NCI-H128 (cell line): Measurements from ENCODE around the gene PSMD1.

Experiments
- DNase-seq: peaks from one replicate; lab custom pipeline; 2025; ENCODE audit not compliant: unreplicated experiment; lab: John Stamatoyannopoulos, UW

PSMD1 gene

DNA sequence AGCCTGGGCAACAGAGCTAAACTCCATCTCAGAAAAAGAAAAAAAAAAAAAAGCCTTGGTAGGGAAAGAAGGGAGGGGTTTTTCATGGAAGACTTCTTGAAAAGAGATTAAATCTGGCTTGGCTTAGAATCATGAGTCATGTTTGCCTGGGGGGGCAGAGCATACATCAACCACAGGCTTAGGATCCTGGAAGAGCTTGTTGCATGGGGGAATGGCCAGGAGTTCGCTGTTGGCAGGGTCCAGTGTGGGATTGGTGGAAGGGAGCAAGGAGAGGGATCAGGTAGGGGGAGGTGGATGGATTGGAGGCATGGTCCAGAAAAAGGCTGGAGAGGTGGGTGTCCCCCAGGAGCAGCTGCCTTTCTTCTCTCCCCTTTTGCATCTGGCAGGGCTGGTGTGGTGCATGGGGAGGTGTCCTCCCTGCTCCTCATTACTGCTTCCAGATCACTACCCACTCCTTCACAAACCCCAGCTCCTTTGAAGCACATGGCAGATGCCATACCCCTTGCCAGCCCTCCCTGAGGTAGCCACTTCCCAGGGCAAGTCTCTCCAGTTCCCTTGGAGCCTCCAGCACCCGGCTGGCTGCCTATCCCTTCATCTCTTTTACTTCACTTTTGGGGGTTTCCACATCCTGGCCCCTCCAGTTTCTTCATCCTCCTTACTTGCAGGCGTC, 144.3 kb downstream of the PSMD1 start:
- DNase-seq: no peak

DNA sequence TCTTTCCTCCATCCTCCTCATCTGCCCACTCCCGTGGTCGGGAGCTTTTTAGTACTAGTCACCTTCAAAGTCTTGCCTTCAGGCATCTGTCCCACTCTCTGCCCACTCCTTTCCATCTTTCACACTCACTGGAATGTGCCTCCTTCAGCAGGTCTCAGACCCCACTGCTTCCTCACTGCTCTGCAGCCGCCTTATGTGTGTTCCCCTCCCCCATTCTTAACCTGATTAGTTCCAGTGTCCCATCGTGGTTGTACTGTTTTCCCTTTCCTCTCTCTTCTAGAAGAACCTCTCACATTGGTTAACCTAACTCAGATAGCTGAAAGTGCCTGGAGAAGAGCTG, 144.8 kb downstream of the PSMD1 start:
- no peak for DNase-seq

DNA sequence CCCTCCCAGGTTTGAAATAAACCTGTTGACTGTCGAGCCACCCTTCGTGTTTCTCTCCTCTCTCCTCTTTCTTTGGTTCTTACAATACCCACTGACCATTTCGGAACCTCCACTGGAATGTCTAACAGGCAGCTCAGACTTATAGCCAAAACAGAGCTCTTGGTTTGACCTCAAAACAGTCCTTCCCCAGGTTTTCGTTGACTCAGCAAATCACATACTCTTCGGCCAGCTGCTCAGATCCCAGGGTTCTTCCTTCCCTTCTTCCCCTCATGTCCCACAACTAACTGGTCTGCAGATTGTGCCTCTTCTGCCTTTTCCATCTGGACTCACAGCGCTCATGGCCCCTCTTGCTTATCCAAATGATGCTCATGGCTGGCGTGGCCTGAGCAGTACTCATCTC, 146.4 kb downstream of the PSMD1 start:
- no peak for DNase-seq

DNA sequence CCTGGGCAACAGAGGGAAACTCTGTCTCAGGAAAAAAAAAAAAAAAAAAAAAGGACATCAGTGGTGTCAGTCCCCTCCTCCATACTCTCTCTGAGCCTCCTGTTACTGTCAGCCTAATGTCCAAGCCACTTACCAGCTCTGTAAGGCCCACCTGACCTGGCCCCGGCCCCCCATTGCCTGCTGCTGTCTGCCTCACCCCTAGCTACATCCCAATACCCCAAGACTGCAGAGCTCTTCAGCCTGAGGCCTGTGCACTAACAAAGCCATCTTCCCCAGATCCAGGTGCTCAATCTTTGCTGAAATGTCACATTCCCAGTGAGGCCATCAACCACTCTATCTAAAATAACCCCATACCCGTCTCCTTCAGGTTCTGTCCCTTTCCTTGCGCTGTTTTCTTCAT, 147.5 kb downstream of the PSMD1 start:
- no peak for DNase-seq

DNA sequence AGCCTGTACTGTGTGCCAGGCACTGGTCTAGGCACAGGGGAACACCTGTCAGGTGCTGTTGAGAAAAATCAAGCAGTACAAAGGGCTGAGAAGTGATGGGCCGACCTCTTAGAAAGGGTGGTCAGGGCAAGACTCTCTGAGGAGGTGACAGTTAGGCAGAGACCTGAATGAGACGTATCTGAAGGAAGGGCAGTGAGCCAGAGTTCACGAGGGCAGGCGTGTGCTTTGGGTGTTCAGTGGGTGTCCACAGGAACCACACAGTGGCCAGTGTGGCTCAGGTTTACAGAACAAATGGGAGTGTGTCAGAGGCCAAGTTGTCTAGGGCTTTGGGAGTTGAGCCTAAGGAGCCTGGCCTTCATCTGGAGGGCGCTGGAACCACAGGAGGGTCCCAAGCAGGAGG, 147.9 kb downstream of the PSMD1 start:
- DNase-seq: no peak

DNA sequence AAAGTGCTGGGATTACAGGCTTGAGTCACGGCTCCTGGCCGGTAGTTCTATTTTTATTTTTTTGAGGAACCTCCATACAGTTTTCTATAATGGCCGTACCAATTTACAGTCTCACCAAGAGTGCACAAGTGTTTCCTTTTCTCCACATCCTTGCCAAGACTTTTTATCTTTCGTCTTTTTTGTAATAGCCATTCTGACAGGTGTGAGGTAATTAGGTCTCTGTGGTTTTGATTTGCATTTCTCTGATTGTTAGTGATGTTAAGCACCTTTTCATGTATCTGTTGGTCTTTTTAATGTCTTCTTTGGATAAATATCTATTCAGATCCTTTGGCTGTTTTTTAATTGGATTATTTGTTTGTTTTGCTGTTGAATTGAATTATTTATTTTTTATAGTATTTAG, 151.1 kb downstream of the PSMD1 start:
- no peak for DNase-seq

DNA sequence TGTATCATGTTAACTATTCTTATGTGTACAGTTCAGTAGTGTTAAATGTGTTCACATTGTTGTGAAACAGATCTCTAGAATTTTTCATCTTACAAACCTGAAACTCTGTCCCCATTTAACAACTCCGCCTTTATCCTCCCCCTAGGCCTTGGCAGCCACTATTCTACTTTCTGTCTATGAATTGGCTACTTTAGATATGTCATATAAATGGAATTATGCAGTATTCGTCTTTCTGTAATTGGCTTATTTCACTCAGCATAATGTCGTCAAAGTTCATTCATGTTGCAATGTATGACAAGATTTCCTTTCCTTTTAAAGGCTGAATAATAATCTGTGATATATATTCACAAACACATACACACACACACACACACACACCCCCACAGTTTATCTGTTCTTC, 154.1 kb downstream of the PSMD1 start:
- DNase-seq: no peak

DNA sequence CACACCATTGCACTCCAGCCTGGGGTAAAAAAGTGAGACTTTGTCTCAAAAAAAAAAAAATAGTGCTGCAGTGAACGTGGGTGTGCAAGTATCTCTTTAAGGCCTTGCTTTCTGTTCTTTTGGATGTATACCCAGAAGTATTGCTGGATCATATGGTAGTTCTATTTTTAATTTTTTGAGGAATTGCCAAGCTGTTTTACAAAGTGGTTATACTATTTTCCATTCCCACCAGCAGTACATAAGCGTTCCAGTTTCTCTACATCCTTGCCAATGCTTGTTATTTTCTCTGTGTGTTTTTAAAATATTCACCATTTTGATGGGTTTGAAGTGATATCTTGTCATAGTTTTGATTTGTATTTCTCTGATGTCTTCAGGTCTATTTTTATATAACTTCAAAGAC, 154.8 kb downstream of the PSMD1 start:
- no peak for DNase-seq

DNA sequence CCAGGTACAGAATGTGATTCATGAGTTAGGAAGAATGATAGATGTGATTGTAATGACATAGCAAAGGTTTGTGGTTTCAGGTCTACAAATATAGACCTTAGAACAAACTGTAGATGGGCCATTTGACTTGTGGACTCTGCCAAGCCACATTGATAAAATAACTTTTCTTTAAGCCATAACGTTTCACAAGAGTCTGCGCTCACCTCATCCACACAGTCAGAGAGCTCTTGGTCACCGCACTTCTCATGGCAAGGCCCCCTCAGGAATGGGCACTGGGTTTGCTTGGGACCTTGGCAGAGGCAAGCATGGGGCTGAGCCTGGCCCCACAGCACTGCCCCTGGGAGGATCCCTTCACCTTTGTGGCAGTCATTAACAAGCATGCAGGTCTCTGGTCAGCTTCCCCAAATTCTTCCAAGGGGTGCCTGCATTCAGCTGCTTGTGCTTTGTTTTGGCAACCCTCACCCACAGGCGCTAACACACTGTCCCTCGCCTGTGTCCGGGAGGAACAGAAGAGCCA, 155.7 kb downstream of the PSMD1 start:
- no peak for DNase-seq

DNA sequence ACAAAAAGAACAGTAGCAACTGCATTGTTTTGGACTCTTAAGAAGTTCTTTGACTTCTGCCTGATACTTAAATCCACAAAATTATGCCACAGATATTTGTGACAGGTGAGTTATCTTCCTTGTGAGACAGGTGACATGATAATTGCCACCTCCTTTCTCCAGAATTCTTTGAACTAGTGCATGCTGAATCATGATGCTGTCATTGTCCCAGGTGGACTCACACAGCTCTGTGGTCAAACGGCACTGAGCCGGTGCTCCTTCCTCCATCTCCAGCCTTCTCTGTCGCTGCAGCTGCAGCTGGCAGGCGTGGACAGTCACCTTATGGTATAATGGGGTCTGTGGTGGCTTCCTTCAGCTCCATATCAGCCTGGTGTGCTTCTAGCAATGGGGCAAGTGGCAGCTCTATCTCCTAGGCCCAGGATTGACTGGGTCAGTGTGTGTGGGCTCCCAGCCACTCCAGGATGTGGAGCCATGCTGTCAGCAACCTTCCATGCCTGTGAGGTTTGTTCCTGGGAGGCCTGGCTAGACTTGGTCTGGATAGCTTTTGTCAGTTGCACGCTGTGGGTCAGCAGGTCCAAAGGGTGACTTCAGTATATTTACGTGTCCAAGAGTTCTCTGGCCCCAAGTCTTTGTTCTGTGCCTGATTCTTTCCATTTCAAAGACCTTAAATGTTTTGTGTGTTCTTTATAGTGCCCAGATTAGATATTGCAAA, 157.4 kb downstream of the PSMD1 start:
- DNase-seq: no peak

DNA sequence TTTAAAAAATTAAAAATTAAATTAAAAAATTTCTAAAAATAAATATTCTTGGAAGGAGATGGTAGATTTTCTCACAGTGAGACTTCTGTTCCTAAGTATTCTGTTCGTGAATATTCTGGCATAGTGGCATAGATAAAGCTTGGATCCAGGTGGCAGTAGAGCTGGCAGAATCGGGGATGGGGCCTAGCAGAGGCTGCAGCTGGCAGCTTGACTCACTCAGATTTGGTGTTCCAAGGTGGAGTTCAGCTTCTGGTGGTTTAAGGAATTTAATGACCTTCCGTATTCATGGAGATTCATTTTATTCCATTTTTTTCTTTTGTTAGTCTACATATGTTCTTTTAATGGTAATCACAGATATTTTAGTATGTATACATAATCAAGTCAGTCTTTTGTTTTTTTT, 161.7 kb downstream of the PSMD1 start:
- DNase-seq: no peak

DNA sequence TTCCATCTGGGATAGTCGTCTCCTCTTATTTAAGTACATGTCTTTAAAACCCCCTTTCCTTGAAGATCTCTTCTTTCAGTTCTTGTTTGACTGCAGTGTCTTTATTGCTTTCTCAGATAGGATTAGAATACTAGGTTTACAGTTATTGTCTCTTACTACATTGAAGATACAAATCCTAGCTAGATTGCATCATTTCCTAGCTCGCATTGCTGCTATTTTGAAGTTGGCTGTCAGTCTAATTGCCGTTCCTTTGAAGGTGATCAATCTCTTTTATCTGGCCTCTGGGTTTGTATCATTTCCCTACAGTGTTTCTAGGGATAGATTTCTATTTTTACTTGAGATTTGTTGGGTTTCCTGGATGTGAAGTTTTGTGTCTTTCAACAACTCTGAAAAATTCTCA, 162.6 kb downstream of the PSMD1 start:
- no peak for DNase-seq

DNA sequence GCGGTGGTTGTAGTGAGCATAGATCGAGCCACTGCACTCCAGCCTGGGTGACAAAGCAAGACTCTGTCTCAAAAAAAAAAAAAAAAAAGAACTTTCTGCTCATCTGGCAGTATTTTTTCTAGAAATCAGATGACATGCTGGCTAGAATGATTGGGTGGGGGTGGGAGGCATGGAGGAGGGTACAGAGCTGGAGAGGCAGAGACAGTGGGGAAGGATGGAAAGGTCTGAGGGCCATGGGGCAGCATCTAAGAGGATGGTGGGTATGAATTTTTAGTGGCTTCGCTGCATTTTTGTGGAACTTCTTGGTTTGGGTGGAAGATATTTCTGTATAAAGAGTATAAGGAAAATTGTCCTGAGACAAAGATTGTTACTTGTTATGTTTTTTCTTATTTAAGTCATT, 165.1 kb downstream of the PSMD1 start:
- no peak for DNase-seq
